Smooth muscle cell of the pulmonary artery (primary cell): ENCODE data around the gene SHISA9. TPM values are rescaled to one million over a fixed set of nuclear protein-coding genes. Genes with fewer than 3 reads are reported as not detected.

Source experiments
- total RNA-seq: library from RNA; depleted of rRNA; stranded (reverse); fragments of >200 nt; gene quantifications from 2 replicates; pipeline ENCODE4 v1.2.3, GENCODE V29; 2014

The SHISA9 gene
- total RNA-seq, result 0.03 TPM in 1 of 2 replicates, not detected in the other

DNA sequence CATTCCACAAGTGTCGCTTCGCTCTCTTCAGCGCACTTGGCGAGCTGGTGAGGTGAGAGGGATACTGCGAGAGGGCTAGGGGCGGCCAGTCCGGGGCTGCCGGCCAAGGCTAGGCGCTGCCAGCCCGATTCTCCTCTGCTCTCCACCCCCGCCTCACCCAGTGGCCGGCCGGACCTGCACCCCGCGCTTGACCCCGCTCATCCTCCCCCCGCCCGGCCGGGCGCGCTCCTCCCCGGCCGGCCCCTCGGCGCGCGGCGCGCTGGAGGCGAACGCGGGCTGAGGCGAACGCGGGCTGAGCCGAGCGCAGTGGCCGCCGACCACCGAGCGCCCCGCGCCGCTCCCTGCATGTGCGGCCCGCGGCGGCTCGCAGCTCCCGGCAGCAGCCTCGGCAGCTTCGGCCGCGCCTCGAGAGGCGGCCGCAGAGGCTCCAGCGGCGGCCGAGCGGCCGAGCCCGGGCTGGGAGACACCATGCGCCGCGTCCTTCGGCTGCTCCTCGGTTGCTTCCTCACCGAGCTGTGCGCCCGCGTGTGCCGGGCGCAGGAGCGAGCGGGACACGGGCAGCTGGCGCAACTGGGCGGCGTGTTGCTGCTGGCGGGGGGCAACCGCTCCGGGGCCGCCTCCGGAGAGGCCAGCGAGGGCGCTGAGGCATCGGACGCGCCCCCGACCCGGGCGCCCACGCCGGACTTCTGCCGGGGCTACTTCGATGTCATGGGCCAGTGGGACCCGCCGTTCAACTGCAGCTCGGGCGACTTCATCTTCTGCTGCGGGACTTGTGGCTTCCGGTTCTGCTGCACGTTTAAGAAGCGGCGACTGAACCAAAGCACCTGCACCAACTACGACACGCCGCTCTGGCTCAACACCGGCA lies at the start of gene SHISA9:
TSS of gene SHISA9 (plus strand) at position 2 of the 865 bp plus-strand sequence.

Other genes with a start within 250 kb of the SHISA9 start
- gene CPPED1, start 97.7 kb upstream of the SHISA9 start, total RNA-seq, result 6.7 and 12.4 TPM in 2 replicates